Endodermal cell (in vitro differentiated cells): Measurements from ENCODE around the gene TGIF1. TPM values are rescaled to one million over a fixed set of nuclear protein-coding genes. Genes with fewer than 3 reads are reported as not detected.

Experiments used
- DNase-seq: peaks from one replicate; pipeline ENCODE4 v3.0.0-alpha.2; 2017
- H3K27ac ChIP-seq: 2 replicates; pipeline ENCODE4 v1.5.1; 2013; ENCODE audit warnings: mild to moderate bottlenecking, low read depth, low read length, moderate library complexity
- H3K27me3 ChIP-seq: 2 replicates; pipeline ENCODE4 v1.6.1; 2013; ENCODE audit warnings: mild to moderate bottlenecking, low read length, moderate library complexity; ENCODE audit not compliant: insufficient read depth, control insufficient read depth, poor library complexity, severe bottlenecking
- H3K36me3 ChIP-seq: 2 replicates; pipeline ENCODE4 v1.7.0; 2013; ENCODE audit warnings: mild to moderate bottlenecking, low read length, moderate library complexity; ENCODE audit not compliant: control insufficient read depth, insufficient read depth
- H3K4me1 ChIP-seq: one replicate; pipeline ENCODE4 v1.7.0; 2013; ENCODE audit warnings: low read length; ENCODE audit not compliant: control insufficient read depth, insufficient read depth
- H3K4me3 ChIP-seq: 2 replicates; pipeline ENCODE4 v1.5.1; 2013; ENCODE audit warnings: mild to moderate bottlenecking, low read length, moderate library complexity
- H3K9ac ChIP-seq: 2 replicates; pipeline ENCODE4 v1.6.1; 2013; ENCODE audit warnings: mild to moderate bottlenecking, low read length, moderate library complexity; ENCODE audit not compliant: poor library complexity, severe bottlenecking; ENCODE audit errors: extremely low read depth
- H3K9me3 ChIP-seq: 2 replicates; pipeline ENCODE4 v1.6.1; 2013; ENCODE audit warnings: mild to moderate bottlenecking, low read length, moderate library complexity; ENCODE audit not compliant: control insufficient read depth
- H3K27ac Mint-ChIP-seq: 2 replicates; pipeline ENCODE4 v1.8.0; 2020; ENCODE audit warnings: mixed read lengths
- H3K27me3 Mint-ChIP-seq: 2 replicates; pipeline ENCODE4 v1.8.0; 2021; ENCODE audit warnings: mild to moderate bottlenecking, mixed read lengths; ENCODE audit not compliant: insufficient read depth
- H3K36me3 Mint-ChIP-seq: 2 replicates; pipeline ENCODE4 v1.8.0; 2020; ENCODE audit warnings: low read depth, mixed read lengths
- H3K4me1 Mint-ChIP-seq: 2 replicates; pipeline ENCODE4 v1.8.0; 2020; ENCODE audit warnings: mixed read lengths
- H3K4me3 Mint-ChIP-seq: 2 replicates; pipeline ENCODE4 v1.8.0; 2020; ENCODE audit warnings: mild to moderate bottlenecking, moderate library complexity, mixed read lengths
- H3K9me3 Mint-ChIP-seq: 2 replicates; pipeline ENCODE4 v1.8.0; 2020; ENCODE audit warnings: mild to moderate bottlenecking, mixed read lengths
- CTCF ChIP-seq: fragments of 200-600 bp; sonication (generic); conservative IDR thresholded peaks from 2 replicates; pipeline ENCODE4 v1.5.0; 2021; ENCODE audit warnings: antibody characterized with exemption, mild to moderate bottlenecking
- WGBS, 2 experiments: methylation state at CpG; one replicate each; pipeline versions ENCODE4 v1.1.5 to v1.1.7; 2013; ENCODE audit warnings: missing lambda C conversion rate in 2 of 2, mixed read lengths in 1 of 2; ENCODE audit not compliant: insufficient coverage in 1 of 2, insufficient read length in 1 of 2; 5-methylcytosine and 5-hydroxymethylcytosine counted together
- total RNA-seq, 2 donors: library from RNA; stranded (reverse); fragmentation: NEBNext Ultra II Directional in 1 of 2; extraction: Animal tissue kit (Norgen Biotek cat#: 25700) in 1 of 2; gene quantifications; 2 replicates in 1 of 2; 3 replicates in 1 of 2; pipeline ENCODE4 v1.2.1, GENCODE V29; 2021

TGIF1 gene
- total RNA-seq, 2 donors from 2014 or later: 417 to 575 TPM

- Mint-ChIP-seq H3K9me3 (no peaks in the 10 kb centered on the region), H3K4me1 (peaks cover 29% of the 10 kb centered on the region), H3K4me3 (peak overlapping the region; percentile 100), H3K27me3 (no peaks in the 10 kb centered on the region), H3K36me3 (peaks cover 67% of the 10 kb centered on the region), H3K27ac (peak overlapping the region; percentile 96)
- Histone ChIP-seq H3K4me3 (peak overlapping the region; percentile 100), H3K9me3 (no peaks in the 10 kb centered on the region), H3K27me3 (no peaks in the 10 kb centered on the region), H3K4me1 (peaks cover 17% of the 10 kb centered on the region), H3K27ac (peak overlapping the region; percentile 96), H3K36me3 (peaks cover 31% of the 10 kb centered on the region), H3K9ac (peak overlapping the region; percentile 99)
- TF ChIP-seq CTCF: no peak
- 0% methylated on average over 14 to 53 of the region's 53 CpGs for WGBS, 2 experiments
- DNase-seq: peak; percentile 64
Observed at GRCh38 chr18:3451989-3452749, 2.2 kb downstream of the TGIF1 start.

GRCh38 chr18:3452750-3453539 is 3.0 kb downstream of the TGIF1 start:
- Histone ChIP-seq H3K4me3 (peak overlapping the region; percentile 100), H3K4me1 (peaks cover 17% of the 10 kb centered on the region), H3K9ac (peak overlapping the region; percentile 99), H3K36me3 (peaks cover 38% of the 10 kb centered on the region), H3K27ac (peak overlapping the region; percentile 96), H3K9me3 (no peaks in the 10 kb centered on the region), H3K27me3 (no peaks in the 10 kb centered on the region)
- Mint-ChIP-seq H3K4me1 (peaks cover 34% of the 10 kb centered on the region), H3K4me3 (peak overlapping the region; percentile 100), H3K36me3 (peaks cover 73% of the 10 kb centered on the region), H3K27ac (peak overlapping the region; percentile 96), H3K9me3 (no peaks in the 10 kb centered on the region), H3K27me3 (no peaks in the 10 kb centered on the region)
- no peak for TF ChIP-seq CTCF
- WGBS, 2 experiments: 1% methylated on average over 14 to 17 of the region's 17 CpGs
- DNase-seq: no peak

- Histone ChIP-seq H3K4me3 (peak overlapping the region; percentile 100), H3K9me3 (no peaks in the 10 kb centered on the region), H3K27ac (peak overlapping the region; percentile 96), H3K27me3 (no peaks in the 10 kb centered on the region), H3K9ac (peak overlapping the region; percentile 99), H3K36me3 (peaks cover 46% of the 10 kb centered on the region), H3K4me1 (peaks cover 17% of the 10 kb centered on the region)
- TF ChIP-seq CTCF: no peak
- peak overlapping the region; percentile 96 for H3K27ac Mint-ChIP-seq
- H3K4me3 Mint-ChIP-seq: peak overlapping the region; percentile 100
- H3K9me3 Mint-ChIP-seq: no peaks in the 10 kb centered on the region
- no peak for DNase-seq
- peaks cover 81% of the 10 kb centered on the region for H3K36me3 Mint-ChIP-seq
- WGBS, 2 experiments: 0 to 2% methylated on average over 18 to 20 of the region's 21 CpGs
- H3K4me1 Mint-ChIP-seq: peaks cover 42% of the 10 kb centered on the region
- no peaks in the 10 kb centered on the region for H3K27me3 Mint-ChIP-seq
Observed at GRCh38 chr18:3453540-3454364, 3.8 kb downstream of the TGIF1 start.
